ENCODE data around the gene CYSTM1. TPM values are rescaled to one million over a fixed set of nuclear protein-coding genes. Genes with fewer than 3 reads are reported as not detected.
A peak's percentile ranks its signal among the peaks of the same experiment; 100 is the strongest.

Gene CYSTM1
- total RNA-seq, 4 donors from 2014 or later: 21.0 to 66.4 (median 37.0) TPM

DNA sequence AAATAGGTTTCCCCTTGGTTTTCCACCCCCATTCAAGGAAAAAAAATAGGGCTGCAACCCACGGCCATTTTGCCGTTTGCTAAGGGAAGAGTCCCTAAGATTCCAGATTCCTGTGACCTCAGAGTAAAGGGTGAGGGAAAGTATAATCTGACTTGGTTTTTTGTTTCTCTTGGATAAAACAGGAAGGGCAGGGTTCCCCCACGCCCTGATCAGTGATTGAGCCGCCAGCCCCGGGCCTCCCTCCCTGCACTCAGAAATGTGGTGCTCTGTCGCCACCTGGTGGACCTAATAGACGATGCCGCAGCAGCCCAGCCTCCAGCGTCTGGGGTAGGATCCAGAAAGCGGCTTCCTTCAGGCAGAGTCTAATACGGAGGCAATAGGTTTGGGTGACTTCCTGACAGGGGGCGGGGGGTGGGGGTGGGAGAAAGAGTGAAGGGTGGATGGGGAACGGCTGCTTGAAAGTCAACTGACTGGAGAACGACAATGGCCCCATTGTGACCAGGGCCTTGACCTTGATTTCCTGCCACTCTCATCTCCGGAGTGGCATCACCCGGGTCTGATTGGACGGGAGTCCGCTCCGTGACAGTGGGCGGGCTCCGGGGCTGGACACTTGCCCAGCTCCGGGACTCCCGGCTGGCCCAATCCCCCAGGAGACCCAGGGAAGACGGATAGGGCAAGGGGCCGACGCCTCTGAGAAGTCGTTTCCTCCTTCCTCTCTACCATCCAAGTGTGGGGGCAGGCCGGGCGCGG is 17.8 kb upstream of the CYSTM1 start:
- no peaks in the 10 kb centered on the region for H3K36me3 ChIP-seq
- H3K27ac ChIP-seq: no peak overlapping the region
- peaks cover 44% of the 10 kb centered on the region for H3K4me1 ChIP-seq
- peak overlapping the region; percentile 42 for H3K4me3 ChIP-seq
- H3K27me3 ChIP-seq: no peaks in the 10 kb centered on the region
- 10% methylated on average over 22 of the region's 30 CpGs for WGBS
- peak; percentile 93 to 96 for DNase-seq (ENCODE audit: low spot score in 2 of 2)
- TF ChIP-seq POLR2AphosphoS5 (IDR thresholded peaks at IDR 0.05): no peak
- TF ChIP-seq, protein P1, sequence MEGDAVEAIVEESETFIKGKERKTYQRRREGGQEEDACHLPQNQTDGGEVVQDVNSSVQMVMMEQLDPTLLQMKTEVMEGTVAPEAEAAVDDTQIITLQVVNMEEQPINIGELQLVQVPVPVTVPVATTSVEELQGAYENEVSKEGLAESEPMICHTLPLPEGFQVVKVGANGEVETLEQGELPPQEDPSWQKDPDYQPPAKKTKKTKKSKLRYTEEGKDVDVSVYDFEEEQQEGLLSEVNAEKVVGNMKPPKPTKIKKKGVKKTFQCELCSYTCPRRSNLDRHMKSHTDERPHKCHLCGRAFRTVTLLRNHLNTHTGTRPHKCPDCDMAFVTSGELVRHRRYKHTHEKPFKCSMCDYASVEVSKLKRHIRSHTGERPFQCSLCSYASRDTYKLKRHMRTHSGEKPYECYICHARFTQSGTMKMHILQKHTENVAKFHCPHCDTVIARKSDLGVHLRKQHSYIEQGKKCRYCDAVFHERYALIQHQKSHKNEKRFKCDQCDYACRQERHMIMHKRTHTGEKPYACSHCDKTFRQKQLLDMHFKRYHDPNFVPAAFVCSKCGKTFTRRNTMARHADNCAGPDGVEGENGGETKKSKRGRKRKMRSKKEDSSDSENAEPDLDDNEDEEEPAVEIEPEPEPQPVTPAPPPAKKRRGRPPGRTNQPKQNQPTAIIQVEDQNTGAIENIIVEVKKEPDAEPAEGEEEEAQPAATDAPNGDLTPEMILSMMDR (IDR thresholded peaks at IDR 0.05): peak; percentile 88 to 92
- no peaks in the 10 kb centered on the region for H3K9me3 ChIP-seq

DNA sequence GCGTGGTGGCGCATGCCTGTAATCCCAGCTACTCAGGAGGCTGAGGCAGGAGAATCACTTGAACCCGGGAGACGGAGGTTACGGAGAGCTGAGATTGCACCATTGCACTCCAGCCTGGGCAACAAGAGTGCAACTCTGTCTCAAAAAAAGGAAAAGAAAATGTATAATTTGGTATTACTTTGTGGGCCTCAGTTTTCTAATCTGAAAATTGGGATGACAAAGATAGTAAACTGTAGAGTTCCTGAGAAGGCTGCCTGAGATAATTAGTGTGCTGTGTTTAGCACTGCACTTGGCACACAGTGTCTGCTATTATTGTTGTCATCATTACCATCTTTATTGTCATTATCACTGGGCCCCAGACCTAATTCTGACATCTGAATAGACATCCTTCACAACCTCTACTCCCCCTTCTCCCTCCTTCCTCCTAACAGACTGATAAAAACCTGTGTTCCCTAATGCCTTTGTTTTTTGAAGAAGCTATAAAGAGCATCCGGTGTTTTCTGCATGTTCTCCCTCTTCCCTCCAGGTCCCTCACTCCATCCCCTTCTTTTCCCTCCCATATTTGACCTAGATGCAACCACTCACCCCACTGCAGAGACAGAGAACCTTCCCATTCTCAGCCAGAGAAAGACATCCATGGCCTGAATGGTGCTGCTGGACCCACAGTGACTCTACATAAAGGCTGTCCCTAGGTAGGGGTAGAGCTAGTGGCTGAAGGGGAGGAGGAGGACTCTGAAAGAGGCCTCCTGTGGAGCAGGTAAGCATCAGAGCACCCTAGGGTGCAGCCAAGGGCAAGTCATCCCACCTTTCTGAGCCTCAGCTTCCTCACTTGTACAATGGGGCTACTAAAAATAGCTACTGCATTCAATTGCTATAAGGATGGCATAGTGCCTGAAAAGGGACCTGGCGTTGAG is 15.7 kb upstream of the CYSTM1 start:
- Histone ChIP-seq H3K4me3 (no peak overlapping the region), H3K4me1 (peaks cover 26% of the 10 kb centered on the region), H3K36me3 (no peaks in the 10 kb centered on the region), H3K27ac (no peak overlapping the region), H3K27me3 (no peaks in the 10 kb centered on the region), H3K9me3 (no peaks in the 10 kb centered on the region)
- TF ChIP-seq EP300 (IDR thresholded peaks at IDR 0.05) (no peak), POLR2AphosphoS5 (IDR thresholded peaks at IDR 0.05) (no peak), POLR2A (IDR thresholded peaks at IDR 0.05) (no peak)
- TF ChIP-seq, protein P1 (IDR thresholded peaks at IDR 0.05): no peak
- 81% methylated on average over 7 of the region's 7 CpGs for WGBS
- DNase-seq (ENCODE audit: low spot score in 2 of 2): peak in 1 of 2 donors; percentile 57

DNA sequence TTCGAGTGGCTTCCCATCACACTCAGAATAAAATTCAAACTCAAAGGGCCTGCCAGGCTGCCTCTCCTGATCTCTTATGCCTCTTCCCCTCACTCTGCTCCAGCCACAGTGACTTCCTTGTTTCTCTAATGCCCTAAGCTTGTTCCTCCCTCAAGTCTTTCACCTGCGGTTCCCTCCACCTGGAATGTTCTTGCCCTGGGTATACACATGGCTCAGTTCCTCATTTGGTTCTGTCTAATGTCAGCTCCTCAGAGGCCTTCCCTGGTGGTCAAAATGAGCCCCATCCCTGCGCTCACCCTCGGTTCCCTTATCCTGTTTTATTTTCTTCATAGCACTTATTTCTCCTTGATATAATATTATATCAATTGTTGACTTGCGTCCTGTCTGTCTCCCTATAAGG is 12.7 kb upstream of the CYSTM1 start:
- H3K36me3 ChIP-seq: no peaks in the 10 kb centered on the region

DNA sequence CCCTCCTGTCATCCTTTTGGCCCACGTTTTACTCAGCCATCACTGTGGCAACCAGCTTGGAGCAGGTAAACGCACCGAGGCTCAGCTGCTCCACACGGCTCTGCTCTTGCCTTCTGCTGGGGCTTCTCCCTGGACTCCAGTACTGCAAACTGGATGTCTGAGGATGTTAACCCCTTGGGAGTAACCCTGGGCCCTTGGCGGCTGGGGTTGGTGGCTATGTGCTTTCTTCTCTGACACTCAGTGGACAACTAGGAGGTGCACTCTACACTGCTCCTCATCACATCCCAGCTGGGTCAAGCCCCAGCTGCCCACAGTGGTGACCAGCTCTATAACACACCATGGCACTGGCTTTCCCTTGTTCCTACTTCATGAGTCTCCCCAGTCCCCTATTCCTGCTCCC is 12.2 kb upstream of the CYSTM1 start:
- peak in 1 of 2 donors; percentile 47 for DNase-seq (ENCODE audit: low spot score in 2 of 2)
- no peaks in the 10 kb centered on the region for H3K9me3 ChIP-seq
- TF ChIP-seq, protein P1 (IDR thresholded peaks at IDR 0.05): no peak
- TF ChIP-seq EP300 (IDR thresholded peaks at IDR 0.05) (no peak), POLR2A (IDR thresholded peaks at IDR 0.05) (no peak), POLR2AphosphoS5 (IDR thresholded peaks at IDR 0.05) (no peak)
- WGBS: 66% methylated on average over 5 of the region's 5 CpGs
- H3K4me3 ChIP-seq: no peak overlapping the region
- no peaks in the 10 kb centered on the region for H3K27me3 ChIP-seq
- peaks cover 13% of the 10 kb centered on the region for H3K4me1 ChIP-seq
- H3K36me3 ChIP-seq: no peaks in the 10 kb centered on the region
- H3K27ac ChIP-seq: no peak overlapping the region

More for the DNA sequence above, 12.7 kb upstream of the CYSTM1 start:
- TF ChIP-seq, protein P1 (IDR thresholded peaks at IDR 0.05): no peak
- TF ChIP-seq POLR2A (IDR thresholded peaks at IDR 0.05) (no peak), EP300 (IDR thresholded peaks at IDR 0.05) (no peak), POLR2AphosphoS5 (IDR thresholded peaks at IDR 0.05) (no peak)
- no peak overlapping the region for H3K4me3 ChIP-seq
- no peaks in the 10 kb centered on the region for H3K27me3 ChIP-seq
- DNase-seq (ENCODE audit: low spot score in 2 of 2): peak in 1 of 2 donors; percentile 31
- no peaks in the 10 kb centered on the region for H3K9me3 ChIP-seq
- 80% methylated on average over 5 of the region's 5 CpGs for WGBS
- no peak overlapping the region for H3K27ac ChIP-seq
- H3K4me1 ChIP-seq: peaks cover 17% of the 10 kb centered on the region

Data from suprapubic skin (tissue), 4 donors.